SK-MEL-5 (cell line): ENCODE results near the gene SH3BP4. TPM values are rescaled to one million over a fixed set of nuclear protein-coding genes. Genes with fewer than 3 reads are reported as not detected.

Experiments
- DNase-seq: peaks from one replicate; pipeline ENCODE4 v3.0.0-alpha.2; 2016; ENCODE audit warnings: low read depth, low spot score
- in situ Hi-C: cut with HindIII; loops from 2 replicates; pipeline ENCODE4 v1.10.0; 2016; ENCODE audit warnings: low sequenced_read_pairs, high pct_unique_total_duplicates, low pct_unique_long_range_greater_than_20kb
- polyA plus RNA-seq, 2 experiments: library from polyadenylated mRNA; depleted of rRNA; stranded (reverse); fragments of >200 nt; gene quantifications; 2 replicates each; pipeline ENCODE4 v1.2.3, GENCODE V29; 2015
- total RNA-seq: library from RNA; depleted of rRNA; stranded (reverse); fragments of >200 nt; shearing (Covaris generic); gene quantifications from 2 replicates; pipeline ENCODE4 v1.2.3, GENCODE V29; 2014; rRNA removed

Gene SH3BP4, protein sequence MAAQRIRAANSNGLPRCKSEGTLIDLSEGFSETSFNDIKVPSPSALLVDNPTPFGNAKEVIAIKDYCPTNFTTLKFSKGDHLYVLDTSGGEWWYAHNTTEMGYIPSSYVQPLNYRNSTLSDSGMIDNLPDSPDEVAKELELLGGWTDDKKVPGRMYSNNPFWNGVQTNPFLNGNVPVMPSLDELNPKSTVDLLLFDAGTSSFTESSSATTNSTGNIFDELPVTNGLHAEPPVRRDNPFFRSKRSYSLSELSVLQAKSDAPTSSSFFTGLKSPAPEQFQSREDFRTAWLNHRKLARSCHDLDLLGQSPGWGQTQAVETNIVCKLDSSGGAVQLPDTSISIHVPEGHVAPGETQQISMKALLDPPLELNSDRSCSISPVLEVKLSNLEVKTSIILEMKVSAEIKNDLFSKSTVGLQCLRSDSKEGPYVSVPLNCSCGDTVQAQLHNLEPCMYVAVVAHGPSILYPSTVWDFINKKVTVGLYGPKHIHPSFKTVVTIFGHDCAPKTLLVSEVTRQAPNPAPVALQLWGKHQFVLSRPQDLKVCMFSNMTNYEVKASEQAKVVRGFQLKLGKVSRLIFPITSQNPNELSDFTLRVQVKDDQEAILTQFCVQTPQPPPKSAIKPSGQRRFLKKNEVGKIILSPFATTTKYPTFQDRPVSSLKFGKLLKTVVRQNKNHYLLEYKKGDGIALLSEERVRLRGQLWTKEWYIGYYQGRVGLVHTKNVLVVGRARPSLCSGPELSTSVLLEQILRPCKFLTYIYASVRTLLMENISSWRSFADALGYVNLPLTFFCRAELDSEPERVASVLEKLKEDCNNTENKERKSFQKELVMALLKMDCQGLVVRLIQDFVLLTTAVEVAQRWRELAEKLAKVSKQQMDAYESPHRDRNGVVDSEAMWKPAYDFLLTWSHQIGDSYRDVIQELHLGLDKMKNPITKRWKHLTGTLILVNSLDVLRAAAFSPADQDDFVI
- total RNA-seq, result 115 and 116 TPM in 2 replicates
- 114 and 158 TPM in 2 replicates for polyA plus RNA-seq (2015; cell fraction: cytosol; rRNA removed)
- 49.8 and 61.6 TPM in 2 replicates for polyA plus RNA-seq (2015; cell fraction: nucleus; rRNA removed)

DNA sequence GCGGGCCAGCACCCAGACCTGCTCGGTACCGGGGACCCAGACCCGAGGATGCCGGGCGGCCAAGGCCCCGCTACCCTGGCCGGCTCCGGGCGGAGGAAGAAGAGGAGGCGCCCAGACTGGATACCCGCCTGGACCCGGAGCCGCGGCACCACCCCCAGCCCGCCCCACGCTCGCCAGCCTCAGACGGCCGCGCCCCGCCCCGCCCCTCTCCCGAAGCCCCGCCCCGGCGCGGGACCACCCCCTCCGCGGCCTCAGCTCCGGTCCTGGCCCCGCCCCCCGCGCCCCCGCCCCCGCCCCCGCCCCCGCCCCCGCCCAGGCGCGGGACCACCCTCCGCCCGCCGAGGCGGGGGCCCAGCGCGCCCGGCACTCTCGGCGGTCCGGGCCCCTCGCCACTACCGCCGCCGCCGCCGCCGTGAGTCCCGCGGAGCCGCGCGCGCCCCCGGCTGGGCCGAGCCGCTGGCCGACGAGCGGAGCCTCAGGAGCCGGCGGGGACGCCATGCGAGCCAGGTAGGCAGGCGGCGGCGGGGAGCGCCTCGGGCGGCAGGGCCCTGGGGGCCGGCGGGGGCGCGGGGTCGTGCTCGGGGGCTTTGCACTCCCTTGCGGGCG lies at the start of gene SH3BP4:
SH3BP4 (plus strand) TSS at position 354 of the 606 bp plus-strand sequence. CDS start 82,986 bp downstream, outside the sequence.
- in situ Hi-C loops, result no loop called here
- DNase-seq, result peak; percentile 65

- in situ Hi-C loops, result no loop called here
- no peak for DNase-seq
These were observed 47.0 kb upstream of the SH3BP4 start for GRCh38 chr2:234904785-234905184.

GRCh38 chr2:234905547-234906265 lies 46.1 kb upstream of the SH3BP4 start:
- in situ Hi-C loops, result no loop called here

GRCh38 chr2:234910186-234910679 lies 41.6 kb upstream of the SH3BP4 start:
- in situ Hi-C loops, result no loop called here
- no peak for DNase-seq

More at GRCh38 chr2:234905547-234906265, 46.1 kb upstream of the SH3BP4 start:
- DNase-seq, result no peak

DNA sequence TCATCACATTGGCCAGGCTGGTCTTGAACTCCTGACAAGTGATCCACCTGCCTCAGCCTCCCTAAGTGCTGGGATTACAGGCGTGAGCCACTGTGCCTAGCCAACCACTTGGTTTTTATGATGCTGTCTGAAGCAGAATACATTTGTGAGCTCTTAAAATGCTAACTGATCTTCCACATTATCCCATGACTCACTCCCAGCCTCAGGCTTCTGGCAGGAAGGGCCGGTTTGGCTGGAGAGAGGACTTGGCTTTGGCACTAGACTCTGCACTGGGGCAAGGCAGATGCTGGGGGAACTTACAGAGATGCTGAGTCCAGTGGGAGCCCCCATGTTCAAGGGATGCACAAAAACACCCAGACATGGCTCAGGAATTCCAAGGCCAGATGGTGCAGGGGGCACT lies 40.5 kb upstream of the SH3BP4 start:
- peak; percentile 20 for DNase-seq
- in situ Hi-C loops, result no loop called here

DNA sequence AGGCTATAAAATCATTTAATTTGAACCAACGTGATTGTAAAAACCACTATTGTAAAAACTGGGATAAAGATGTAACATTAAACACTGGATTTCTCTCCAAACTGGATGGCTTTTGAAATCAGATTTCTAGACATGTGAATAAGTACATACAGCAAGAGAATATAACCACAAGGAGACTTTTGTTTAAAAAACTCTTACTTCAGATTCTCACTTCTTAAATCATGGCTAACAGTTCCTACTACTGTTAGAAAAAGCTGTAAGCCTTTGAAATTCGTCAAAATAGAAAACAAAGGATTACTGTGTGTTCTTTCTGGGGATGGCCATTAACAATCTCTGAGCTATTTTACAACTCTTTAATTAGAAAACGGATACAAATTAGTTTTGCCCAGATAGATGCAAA lies 39.4 kb upstream of the SH3BP4 start:
- DNase-seq, result peak; percentile 56
- in situ Hi-C loops, result no loop called here

DNA sequence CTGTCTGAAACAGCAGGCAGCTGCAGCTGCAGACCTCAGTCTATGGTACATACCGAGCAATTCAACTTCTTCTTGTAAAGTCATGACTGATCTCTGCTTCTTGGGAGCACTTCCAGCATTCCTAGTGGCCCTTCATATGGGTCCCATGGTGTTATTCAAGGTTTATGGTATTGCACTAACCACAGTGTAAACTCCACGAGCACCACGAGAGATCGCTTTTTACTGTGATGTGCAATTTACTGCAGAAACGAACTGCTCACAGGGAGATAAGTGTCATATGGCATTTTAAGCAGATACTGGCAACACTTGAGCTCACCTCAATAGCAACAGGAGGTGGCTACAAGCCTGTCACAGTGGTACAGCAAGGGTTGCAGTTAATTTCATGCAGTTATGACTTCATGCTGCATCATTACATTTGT lies 38.6 kb upstream of the SH3BP4 start:
- peak; percentile 45 for DNase-seq
- in situ Hi-C loops, result no loop called here

DNA sequence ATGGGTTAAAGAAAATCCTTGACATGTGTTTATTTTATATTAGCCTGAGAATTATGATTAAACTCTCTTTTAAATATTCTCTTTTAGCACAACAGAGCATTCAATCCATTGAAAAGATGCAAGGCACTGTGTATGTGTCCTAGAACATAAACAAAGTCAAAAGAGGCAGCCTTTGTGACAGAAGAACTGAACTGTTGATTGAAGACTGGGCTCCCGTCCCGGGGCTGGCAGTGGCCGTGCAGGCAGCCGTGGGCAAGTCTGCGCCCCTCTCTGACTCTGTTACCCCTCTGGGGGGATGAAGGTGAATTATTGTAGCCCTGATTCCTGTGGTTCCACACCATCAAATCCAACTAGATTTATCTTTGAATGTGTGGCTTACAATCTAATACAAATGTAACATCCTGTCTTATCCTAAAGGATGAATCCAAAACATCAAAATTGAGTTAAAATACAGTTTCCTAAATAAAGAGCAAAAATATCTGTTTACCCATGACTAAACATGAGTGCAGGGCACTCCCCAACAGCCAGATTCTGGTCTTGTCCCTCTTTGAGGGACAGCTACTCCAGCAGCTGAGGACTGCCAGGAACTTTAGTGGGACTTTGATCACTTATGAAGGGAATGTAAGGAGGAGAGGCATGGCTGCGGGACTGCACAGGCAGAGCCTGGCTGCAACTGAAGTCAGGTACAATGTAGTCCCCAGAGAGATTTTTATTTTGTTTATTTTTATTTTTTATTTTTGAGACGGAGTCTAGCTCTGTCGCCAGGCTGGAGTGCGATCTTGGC lies 37.3 kb upstream of the SH3BP4 start:
- no peak for DNase-seq
- in situ Hi-C loops, result no loop called here

DNA sequence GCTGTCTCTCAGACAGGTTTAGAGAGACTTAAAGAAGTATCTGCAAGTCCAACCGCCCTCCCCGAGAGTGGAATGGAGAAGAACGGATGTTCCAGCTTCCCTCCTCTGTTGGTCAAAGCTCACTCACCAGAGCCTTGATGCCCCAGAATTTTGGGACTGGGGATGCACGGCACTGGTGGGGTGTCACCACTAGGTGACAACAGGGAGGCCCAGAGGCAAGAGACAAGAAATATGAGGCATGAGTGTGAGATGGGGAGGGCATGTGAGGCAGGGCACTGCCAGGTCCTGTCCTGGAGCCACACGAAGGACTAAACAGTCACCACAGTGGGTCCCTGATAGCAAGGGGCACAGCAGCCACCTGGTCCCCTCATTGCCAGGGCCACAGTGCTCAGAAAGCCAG lies 35.1 kb upstream of the SH3BP4 start:
- DNase-seq, result no peak
- in situ Hi-C loops, result no loop called here

DNA sequence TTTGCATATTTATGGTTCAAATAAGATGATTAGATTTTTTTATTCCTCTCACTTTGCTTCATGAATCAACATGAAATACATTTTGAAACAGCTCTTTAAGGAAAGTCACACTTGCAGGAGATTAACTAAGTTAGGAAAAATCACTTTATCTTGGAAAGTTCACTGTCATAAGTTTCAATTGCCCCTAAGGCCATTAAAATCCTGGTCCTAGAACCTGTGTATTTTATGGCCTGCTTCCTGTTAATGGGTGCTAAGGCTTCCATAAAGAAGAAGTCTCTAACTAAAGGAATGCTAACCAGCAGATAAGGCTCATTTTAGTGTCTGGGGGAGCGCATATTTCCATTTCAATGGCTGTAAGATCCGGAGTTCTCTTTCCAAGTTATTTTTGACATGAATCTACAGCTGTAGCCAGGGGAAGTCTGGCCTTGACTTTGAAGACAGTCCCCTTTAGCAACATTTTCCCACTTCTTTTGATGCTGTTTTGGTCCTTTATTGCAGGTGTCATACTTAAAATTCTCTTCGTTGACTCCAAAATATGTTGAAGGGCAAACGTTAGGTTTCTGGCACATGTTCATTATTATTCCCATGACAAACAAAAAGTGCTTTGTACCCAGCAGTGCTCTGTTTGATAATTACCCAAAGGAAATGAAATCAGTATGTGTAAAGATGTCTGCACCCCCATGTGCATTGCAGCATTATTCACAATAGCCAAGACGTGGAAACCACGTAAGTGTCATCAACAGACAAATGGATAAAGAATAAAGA lies 34.4 kb upstream of the SH3BP4 start:
- DNase-seq, result peak; percentile 63
- in situ Hi-C loops, result no loop called here

- in situ Hi-C loops, result no loop called here
- DNase-seq, result no peak
These were observed 32.1 kb upstream of the SH3BP4 start for GRCh38 chr2:234919711-234920110.

DNA sequence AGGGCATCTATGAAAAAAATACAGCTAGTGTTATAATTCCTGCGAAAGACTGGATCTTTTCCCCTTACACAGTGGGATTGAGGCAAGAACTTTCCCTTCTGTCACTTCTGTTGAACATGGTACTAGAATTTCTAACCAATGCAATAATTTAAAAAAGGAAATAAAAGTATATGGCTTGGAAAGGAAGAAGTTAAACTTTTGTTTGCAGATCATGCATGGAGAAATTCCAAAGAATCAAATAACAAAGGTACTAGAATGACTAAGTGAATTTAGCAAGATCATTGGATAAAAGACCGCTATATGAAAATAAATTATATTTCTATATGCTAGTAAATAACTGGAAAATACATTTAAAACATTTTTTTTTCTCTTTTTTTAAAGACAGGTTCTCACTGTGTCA lies 31.0 kb upstream of the SH3BP4 start:
- in situ Hi-C loops, result no loop called here
- no peak for DNase-seq

DNA sequence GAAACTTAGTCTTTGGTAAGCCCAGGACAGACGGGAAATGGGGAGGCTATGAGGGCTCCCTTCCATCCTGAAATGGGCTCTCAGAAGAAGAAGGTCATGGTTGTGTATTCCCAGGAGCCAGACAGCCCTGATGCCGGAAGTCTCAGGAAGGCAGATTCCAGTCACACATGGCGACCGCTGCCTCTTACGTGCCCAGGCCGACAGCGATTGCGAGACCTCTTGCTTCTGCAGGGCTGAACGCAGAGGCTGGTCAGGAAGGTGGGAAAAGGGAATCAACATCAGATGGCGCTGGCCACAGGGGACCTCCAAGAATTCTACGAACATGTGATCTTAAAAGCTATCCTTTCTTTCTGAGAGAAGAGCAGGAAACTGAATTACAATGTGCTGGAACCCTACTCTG lies 22.8 kb upstream of the SH3BP4 start:
- no peak for DNase-seq
- in situ Hi-C loops, result no loop called here

- DNase-seq, result no peak
- in situ Hi-C loops, result no loop called here
These were observed 21.4 kb upstream of the SH3BP4 start for GRCh38 chr2:234930397-234930796.

DNA sequence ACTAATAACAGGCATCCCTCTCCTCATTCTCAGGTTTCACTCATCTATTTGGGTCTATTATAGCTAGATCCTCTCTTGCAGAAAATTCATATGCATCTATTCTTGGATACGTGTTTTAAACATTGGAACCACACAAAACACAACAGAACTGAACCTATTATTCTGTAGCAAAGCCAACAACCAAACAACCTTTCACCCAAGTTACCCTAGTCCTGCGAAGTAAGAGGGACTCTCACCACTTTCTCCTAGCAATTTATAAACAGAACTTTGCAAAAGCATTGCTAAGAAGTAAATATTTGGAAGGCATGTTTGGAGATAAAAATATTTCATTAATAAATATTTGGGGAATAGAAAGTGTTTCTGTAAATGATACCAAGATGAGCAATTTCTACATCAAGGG lies 20.4 kb upstream of the SH3BP4 start:
- in situ Hi-C loops, result no loop called here

More for the DNA sequence above, 20.4 kb upstream of the SH3BP4 start:
- no peak for DNase-seq
